Activated CD4-positive, alpha-beta memory T cell treated with anti-CD3 and anti-CD28 coated beads, Interleukin-2, amount 10 ng/mL, durations not matched to agents 7 days and 5 days (primary cell): Measurements from ENCODE around the gene RBBP8NL. TPM values are rescaled to one million over a fixed set of nuclear protein-coding genes. Genes with fewer than 3 reads are reported as not detected.

Experiments
- CTCF ChIA-PET: fragments of 350-600 bp; sonication (Branson Sonifier 250); formaldehyde crosslinking; loops from one replicate; lab custom pipeline; 2021; ENCODE audit warnings: antibody characterized with exemption, inconsistent platforms; lab: Charles Lee
- POLR2A ChIA-PET: fragments of 350-600 bp; sonication (Branson Sonifier 250); formaldehyde crosslinking; loops from one replicate; lab custom pipeline; 2021; ENCODE audit warnings: antibody characterized with exemption; lab: Charles Lee
- DNase-seq: peaks from one replicate; pipeline ENCODE4 v3.0.0-alpha.2; 2020
- H3K27ac Mint-ChIP-seq: one replicate; pipeline ENCODE4 v1.8.0; 2021; ENCODE audit warnings: mild to moderate bottlenecking, mixed read lengths
- H3K27me3 Mint-ChIP-seq: one replicate; pipeline ENCODE4 v1.8.0; 2021; ENCODE audit warnings: mixed read lengths
- H3K36me3 Mint-ChIP-seq: one replicate; pipeline ENCODE4 v1.8.0; 2021; ENCODE audit warnings: low read depth, mixed read lengths
- H3K4me1 Mint-ChIP-seq: one replicate; pipeline ENCODE4 v1.8.0; 2021; ENCODE audit warnings: mixed read lengths
- H3K4me3 Mint-ChIP-seq: one replicate; pipeline ENCODE4 v1.8.0; 2021; ENCODE audit warnings: mild to moderate bottlenecking, mixed read lengths
- H3K9me3 Mint-ChIP-seq: one replicate; pipeline ENCODE4 v1.8.0; 2021; ENCODE audit warnings: mixed read lengths
- total RNA-seq, 2 experiments: library from RNA; stranded (reverse); gene quantifications; one replicate each; pipeline ENCODE4 v1.2.3, GENCODE V29; 2021

RBBP8NL gene
- total RNA-seq, 2 experiments from 2014 or later, result not detected

DNA sequence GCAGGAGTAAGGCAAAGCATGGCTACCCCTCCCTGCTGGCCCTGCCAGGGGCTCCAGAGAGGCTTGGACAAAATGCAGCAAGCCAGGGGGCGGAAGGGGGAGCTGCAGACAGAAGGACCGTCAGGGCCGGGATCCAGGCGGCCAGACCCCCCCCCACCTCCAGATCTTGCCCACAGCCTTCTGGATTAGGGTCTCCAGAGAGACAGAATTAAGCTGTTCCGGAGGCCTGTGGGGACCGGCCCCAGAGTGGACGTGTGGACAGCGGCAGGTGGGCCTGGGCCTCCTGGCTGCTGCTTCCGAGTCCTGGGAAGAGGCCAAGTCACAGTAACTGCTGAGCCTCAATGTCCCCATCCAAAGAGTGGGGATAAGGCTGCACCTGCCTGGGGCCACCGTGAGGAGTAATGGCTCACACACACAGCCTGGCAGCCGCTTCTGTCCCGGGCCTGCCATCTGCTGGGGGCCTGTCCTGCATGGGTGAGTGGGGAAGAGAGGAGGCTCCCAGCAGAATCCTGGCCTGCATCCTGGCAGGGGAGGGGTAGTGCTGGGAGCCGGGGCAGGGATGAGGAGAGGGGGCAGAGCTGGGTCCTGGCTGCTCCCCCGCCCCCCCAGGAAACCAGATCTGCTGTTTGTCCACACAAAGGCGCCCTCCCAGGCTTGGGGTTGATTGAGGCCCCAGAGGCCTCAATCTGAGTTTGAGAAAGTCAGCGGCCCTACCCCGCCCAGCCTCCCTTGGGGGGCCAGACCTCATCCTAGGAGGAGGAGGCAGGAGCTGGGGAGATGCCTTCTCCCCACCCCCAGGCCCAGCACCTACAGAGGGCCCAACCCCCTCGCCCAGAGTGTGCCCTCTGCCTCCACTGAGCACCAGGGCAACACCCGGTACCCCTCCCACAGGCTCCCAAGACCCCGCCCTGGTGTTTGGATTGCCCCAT lies 64.1 kb downstream of the RBBP8NL start:
- Mint-ChIP-seq H3K4me3 (no peak overlapping the region), H3K27me3 (peaks cover 10% of the 10 kb centered on the region), H3K4me1 (peaks cover 4% of the 10 kb centered on the region), H3K27ac (no peak overlapping the region), H3K9me3 (no peaks in the 10 kb centered on the region), H3K36me3 (no peaks in the 10 kb centered on the region)
- ChIA-PET POLR2A (no interaction called here), CTCF (no interaction called here)
- DNase-seq, result no peak

- no peak for DNase-seq
- H3K36me3 Mint-ChIP-seq, result no peaks in the 10 kb centered on the region
- H3K27me3 Mint-ChIP-seq, result peaks cover 5% of the 10 kb centered on the region
- H3K9me3 Mint-ChIP-seq, result no peaks in the 10 kb centered on the region
- H3K27ac Mint-ChIP-seq, result no peak overlapping the region
- ChIA-PET POLR2A (no interaction called here), CTCF (no interaction called here)
- no peak overlapping the region for H3K4me3 Mint-ChIP-seq
- H3K4me1 Mint-ChIP-seq, result peaks cover under 1% of the 10 kb centered on the region
Measured at GRCh38 chr20:62362590-62362940, 64.8 kb downstream of the RBBP8NL start.

DNA sequence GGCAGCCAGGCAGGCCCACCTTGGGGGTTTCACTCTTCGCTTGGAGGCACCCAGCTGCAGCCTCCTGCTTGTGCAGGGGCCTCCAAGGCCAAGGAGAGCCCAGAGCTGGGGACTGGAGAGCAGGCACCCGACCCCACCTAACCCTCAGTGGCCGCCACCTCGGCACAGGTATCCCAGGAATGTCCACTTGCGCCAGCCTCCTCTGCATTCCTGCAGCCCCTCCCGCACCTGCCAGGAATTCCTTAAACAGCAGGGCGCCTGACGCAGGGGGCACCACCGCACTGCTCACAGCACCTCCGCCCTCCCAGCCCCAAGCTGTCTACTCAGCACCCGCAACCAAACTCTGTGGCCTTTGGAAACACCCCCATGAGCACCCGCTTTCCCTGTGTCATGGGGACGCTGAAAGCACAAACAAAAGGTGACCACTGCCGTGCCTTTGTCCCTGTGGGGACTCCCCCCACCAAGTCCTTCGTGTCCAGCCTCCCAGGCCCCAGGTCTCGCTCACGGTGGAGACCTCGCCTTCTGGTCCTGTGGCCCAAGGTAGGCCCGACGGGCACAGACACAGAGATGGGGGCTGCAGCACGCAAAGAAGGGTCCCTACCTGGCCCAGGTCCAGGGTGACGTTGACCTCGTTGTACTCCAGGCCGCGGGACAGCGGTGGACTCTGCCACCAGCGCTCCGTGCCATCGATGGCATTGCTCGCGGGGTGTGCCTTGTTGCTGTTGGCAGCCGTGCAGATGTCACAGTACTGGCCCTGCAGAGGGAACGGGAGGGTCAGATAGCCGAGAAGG lies 65.3 kb downstream of the RBBP8NL start:
- no peaks in the 10 kb centered on the region for H3K9me3 Mint-ChIP-seq
- no peak overlapping the region for H3K4me3 Mint-ChIP-seq
- POLR2A ChIA-PET, result no interaction called here
- CTCF ChIA-PET, result no interaction called here
- H3K27ac Mint-ChIP-seq, result no peak overlapping the region
- no peaks in the 10 kb centered on the region for H3K4me1 Mint-ChIP-seq
- H3K36me3 Mint-ChIP-seq, result no peaks in the 10 kb centered on the region
- no peak for DNase-seq
- H3K27me3 Mint-ChIP-seq, result peaks cover 5% of the 10 kb centered on the region

DNA sequence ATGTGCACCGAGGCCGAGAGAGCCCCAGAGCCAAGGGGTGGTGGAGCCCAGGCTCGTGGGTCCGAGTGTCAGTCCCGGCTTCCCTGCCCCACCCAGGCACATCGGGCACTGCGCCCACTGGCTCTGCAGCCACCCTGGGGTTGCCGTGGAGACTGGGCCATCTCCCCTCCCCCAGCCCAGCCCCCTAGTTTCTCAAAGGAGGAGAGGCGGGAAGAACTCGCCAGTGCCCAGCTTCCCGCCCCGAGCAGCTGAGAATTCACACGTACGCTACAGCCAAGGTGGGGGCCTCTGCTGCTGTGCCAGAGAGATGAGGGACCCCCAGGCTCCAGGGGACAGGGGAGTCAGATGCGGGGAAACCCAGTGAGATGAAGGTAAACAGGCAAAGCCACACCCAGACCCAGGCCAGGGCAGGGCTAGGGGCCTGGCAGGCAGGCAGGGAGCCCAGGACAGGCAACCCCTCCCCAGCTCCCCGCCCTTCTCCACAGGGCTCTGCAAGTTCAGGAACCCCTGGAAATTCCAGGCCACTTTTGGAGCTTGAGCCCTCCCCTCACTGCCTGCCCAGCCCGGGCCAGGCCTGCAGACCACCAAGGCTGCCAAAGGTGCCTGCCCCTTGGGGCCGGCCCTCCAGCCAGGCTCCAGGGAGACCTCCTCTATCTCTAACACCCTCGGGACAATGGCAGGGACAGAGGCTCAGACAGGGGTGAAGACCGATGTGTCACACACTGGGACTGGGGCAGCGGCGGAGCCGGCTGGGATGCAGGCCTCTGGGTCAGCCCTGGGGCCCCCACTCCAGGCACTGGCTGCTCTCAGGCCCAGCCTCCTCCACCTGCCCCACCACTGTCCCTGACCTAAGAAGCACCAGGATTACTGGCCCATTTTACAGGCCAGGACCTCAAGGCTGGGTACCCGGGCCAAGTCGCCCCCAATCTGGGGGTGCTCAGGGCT lies 66.2 kb downstream of the RBBP8NL start:
- Mint-ChIP-seq H3K4me3 (no peak overlapping the region), H3K9me3 (no peaks in the 10 kb centered on the region), H3K36me3 (no peaks in the 10 kb centered on the region), H3K4me1 (no peaks in the 10 kb centered on the region), H3K27ac (no peak overlapping the region), H3K27me3 (peaks cover 5% of the 10 kb centered on the region)
- CTCF ChIA-PET, result no interaction called here
- no peak for DNase-seq
- POLR2A ChIA-PET, result no interaction called here

Other genes starting within 250 kb of the RBBP8NL start
- gene MTG2, start 244.5 kb downstream of the RBBP8NL start, total RNA-seq, result 10 to 100 TPM; 25.6 to 27.2 TPM
- gene HRH3, start 207.3 kb downstream of the RBBP8NL start, total RNA-seq, result not detected
- 10 to 100 TPM; 40.3 to 40.6 TPM for gene OSBPL2, start 189.0 kb downstream of the RBBP8NL start, total RNA-seq
- gene ADRM1, start 124.5 kb downstream of the RBBP8NL start, total RNA-seq, result 10 to 100 TPM; 90.1 to 91.0 TPM
- gene LAMA5, start 60.2 kb downstream of the RBBP8NL start, total RNA-seq, result under 1 TPM; 0.33 to 0.63 TPM
- 1,000 to 10,000 TPM; 1,751 to 1,764 TPM for gene RPS21, start 40.4 kb downstream of the RBBP8NL start, total RNA-seq
- 10 to 100 TPM; 13.2 to 13.7 TPM for gene CABLES2, start 20.3 kb downstream of the RBBP8NL start, total RNA-seq
- not detected for gene GATA5, start 48.5 kb upstream of the RBBP8NL start, total RNA-seq
- gene SLCO4A1, start 215.0 kb upstream of the RBBP8NL start, total RNA-seq, result 10 to 100 TPM; 51.5 to 51.7 TPM